Bronchial epithelial cell (primary cell): Measurements from ENCODE around the gene NAA35. TPM values are rescaled to one million over a fixed set of nuclear protein-coding genes. Genes with fewer than 3 reads are reported as not detected.

Source experiments
- DNase-seq: peaks from one replicate; pipeline ENCODE4 v3.0.0-alpha.2; 2010; ENCODE audit warnings: low read depth
- FAIRE-seq: peaks from 2 replicates; lab custom pipeline; 2011; peaks lifted over from hg19 to GRCh38; lab: Jason Lieb, UNC
- H3K27me3 ChIP-seq: 2 replicates; pipeline ENCODE4 v1.5.1; 2011; ENCODE audit warnings: low read length; ENCODE audit not compliant: control insufficient read depth, insufficient read depth
- H3K36me3 ChIP-seq: 2 replicates; pipeline ENCODE4 v1.5.1; 2011; ENCODE audit warnings: low read length; ENCODE audit not compliant: control insufficient read depth, insufficient read depth
- H3K4me3 ChIP-seq: 2 replicates; pipeline ENCODE4 v1.5.1; 2011; ENCODE audit warnings: mild to moderate bottlenecking, low read depth, low read length, control low read depth
- total RNA-seq: library from RNA; depleted of rRNA; stranded (reverse); fragments of >200 nt; gene quantifications from 2 replicates; pipeline ENCODE4 v1.2.1, GENCODE V29; 2014
- TF ChIP-seq, protein P1 (sequence below): IDR thresholded peaks from 2 replicates; pipeline ENCODE4 v1.5.1; 2011; ENCODE audit warnings: mild to moderate bottlenecking, moderate library complexity, low read length, control low read depth, inconsistent platforms; ENCODE audit not compliant: insufficient read depth, severe bottlenecking

NAA35 gene
- total RNA-seq, 1 donor from 2014 or later, result 26.3 TPM

DNA sequence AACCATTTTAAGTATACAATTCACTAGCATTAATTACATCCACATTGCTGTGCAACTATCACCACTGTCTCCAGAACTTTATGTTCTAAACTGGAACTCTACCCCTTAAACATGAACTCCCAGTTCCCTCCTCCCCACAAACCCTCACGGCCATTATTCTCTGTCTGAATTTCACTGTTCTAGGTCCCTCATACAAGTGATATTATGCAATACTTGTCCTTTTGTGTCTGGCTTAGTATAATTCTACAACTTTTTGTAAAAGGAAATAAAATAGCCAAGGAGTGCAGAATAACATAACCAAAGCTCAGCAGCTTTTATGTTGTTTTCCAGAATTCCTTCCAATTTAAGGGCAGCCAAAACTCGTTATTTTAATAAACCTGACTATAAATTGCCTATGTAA lies 53.2 kb downstream of the NAA35 start:
- FAIRE-seq, result no peak

DNA sequence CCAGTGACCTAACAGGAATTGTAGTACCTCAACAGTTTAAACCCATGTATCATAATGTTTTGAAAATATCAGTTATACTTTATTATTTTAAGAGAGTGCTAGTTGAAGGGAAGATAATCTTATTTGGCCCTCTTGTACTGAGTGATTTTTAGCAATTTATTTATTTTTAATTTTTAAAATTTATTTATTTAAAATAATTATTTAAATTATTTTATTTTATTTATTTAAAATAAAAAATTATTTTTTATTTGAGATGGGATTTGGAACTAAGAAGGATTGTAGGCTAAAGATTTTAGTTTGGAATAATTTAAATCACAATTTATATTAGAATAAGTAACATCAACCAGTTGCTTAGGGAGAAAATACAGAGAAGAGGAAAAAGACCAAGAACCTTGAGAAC lies 54.2 kb downstream of the NAA35 start:
- H3K36me3 ChIP-seq, result peaks cover 3% of the 10 kb centered on the region
- TF ChIP-seq, protein P1, sequence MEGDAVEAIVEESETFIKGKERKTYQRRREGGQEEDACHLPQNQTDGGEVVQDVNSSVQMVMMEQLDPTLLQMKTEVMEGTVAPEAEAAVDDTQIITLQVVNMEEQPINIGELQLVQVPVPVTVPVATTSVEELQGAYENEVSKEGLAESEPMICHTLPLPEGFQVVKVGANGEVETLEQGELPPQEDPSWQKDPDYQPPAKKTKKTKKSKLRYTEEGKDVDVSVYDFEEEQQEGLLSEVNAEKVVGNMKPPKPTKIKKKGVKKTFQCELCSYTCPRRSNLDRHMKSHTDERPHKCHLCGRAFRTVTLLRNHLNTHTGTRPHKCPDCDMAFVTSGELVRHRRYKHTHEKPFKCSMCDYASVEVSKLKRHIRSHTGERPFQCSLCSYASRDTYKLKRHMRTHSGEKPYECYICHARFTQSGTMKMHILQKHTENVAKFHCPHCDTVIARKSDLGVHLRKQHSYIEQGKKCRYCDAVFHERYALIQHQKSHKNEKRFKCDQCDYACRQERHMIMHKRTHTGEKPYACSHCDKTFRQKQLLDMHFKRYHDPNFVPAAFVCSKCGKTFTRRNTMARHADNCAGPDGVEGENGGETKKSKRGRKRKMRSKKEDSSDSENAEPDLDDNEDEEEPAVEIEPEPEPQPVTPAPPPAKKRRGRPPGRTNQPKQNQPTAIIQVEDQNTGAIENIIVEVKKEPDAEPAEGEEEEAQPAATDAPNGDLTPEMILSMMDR, result no peak
- H3K4me3 ChIP-seq, result no peak overlapping the region
- H3K27me3 ChIP-seq, result no peaks in the 10 kb centered on the region
- no peak for FAIRE-seq
- DNase-seq, result no peak

More for the DNA sequence above, 53.2 kb downstream of the NAA35 start:
- TF ChIP-seq, protein P1, result no peak
- no peak for DNase-seq
- Histone ChIP-seq H3K4me3 (no peak overlapping the region), H3K36me3 (peaks cover 3% of the 10 kb centered on the region), H3K27me3 (no peaks in the 10 kb centered on the region)

DNA sequence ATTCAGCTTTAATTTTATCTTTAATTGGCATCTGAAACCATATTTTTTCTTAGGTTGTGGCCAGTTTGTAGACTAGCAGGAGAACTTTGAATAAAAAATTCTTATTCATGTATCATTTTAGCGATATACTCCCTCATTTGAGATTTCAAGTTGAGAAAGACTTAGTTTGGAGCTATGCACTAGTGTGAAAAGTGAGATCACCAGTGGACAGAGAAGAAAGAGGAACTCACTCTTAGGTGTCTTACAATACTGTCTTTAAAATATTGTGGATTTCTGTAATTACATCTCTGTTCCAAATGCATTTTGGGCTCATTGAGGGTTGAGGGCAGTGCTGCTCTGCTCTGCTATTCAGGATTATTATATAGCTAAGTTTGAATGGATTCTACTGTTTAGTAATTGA lies 54.7 kb downstream of the NAA35 start:
- TF ChIP-seq, protein P1, result no peak
- Histone ChIP-seq H3K4me3 (no peak overlapping the region), H3K27me3 (no peaks in the 10 kb centered on the region), H3K36me3 (peaks cover 3% of the 10 kb centered on the region)
- no peak for DNase-seq
- no peak for FAIRE-seq

DNA sequence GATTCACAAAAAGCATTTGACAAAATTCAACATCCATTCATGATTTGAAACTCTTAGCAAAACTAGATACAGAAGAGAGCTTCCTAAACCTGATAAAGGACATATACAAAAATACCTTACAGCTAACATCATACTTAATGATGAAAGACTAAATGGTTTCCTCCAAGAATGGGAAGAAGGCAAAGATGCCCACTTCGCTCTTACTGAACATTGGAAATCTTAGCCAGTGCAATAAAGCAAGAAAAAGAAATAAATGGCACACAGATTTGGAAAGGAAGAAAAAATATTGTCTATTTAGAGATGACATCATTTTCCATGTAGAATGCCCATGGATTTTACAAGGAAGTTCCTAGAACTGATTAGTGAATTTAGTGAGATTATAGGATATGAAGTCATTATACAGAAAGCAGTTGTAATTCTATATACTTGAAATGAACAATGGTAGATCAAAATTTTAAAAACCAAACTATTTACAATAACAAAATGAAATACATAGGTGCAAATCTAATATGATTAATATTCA lies 64.4 kb downstream of the NAA35 start:
- TF ChIP-seq, protein P1, result no peak
- no peaks in the 10 kb centered on the region for H3K27me3 ChIP-seq
- FAIRE-seq, result no peak
- H3K4me3 ChIP-seq, result no peak overlapping the region
- no peak for DNase-seq
- no peaks in the 10 kb centered on the region for H3K36me3 ChIP-seq

DNA sequence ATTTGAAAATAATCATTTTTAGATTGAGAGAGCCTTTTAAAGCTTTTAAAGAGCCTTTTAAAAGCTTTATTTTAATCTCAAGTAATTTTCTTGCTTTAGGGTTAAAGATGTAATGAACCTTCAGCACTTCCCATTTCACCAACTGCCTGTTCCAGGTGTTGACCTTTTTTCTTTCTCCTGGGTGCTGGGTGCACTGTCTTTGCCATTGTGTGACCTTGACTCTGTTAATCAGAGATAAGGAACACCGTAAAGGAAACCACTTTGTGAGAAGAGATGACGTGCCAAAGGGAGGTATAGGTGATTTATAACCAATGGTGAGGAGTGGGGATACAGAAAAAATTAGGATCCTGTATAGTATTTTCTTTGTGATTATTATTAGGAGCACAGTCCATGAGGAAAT lies 68.2 kb downstream of the NAA35 start:
- H3K4me3 ChIP-seq, result no peak overlapping the region
- H3K36me3 ChIP-seq, result peaks cover 1% of the 10 kb centered on the region
- H3K27me3 ChIP-seq, result no peaks in the 10 kb centered on the region
- FAIRE-seq (no peak), DNase-seq (no peak)
- TF ChIP-seq, protein P1, result no peak

DNA sequence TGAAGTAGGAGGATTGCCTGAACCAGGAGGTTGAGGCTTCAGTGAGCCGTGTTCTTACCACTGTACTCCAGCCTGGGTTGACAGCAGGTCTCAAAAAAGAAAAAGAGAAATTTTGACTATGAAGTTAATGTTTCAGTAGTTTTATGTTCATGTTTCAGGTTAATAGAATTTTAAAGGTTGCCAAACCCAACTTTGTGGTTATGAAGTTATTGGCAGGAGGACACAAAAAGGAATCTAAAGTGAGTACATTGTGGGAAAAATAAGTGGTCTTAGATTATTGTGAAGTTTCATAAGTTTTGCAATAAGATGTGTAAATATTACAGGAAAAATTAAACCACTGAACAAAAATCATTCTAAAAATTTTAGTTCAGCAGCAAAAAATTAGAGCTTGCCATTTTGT lies 79.8 kb downstream of the NAA35 start:
- H3K36me3 ChIP-seq, result peaks cover 10% of the 10 kb centered on the region
- TF ChIP-seq, protein P1, result no peak

More for the DNA sequence above, 79.8 kb downstream of the NAA35 start:
- no peak overlapping the region for H3K4me3 ChIP-seq
- no peaks in the 10 kb centered on the region for H3K27me3 ChIP-seq
- no peak for DNase-seq
- FAIRE-seq, result no peak
